GM18505 (cell line): Measurements from ENCODE around the gene LENG9.

Source experiments
- ATAC-seq: cut with Tn5 transposase; IDR thresholded peaks from one replicate; pipeline ENCODE4 v1.9.1; 2021; ENCODE audit not compliant: unreplicated experiment
- POLR2A ChIP-seq: IDR thresholded peaks from 4 replicates; pipeline ENCODE4 v1.6.1; 2011; ENCODE audit warnings: borderline replicate concordance; ENCODE audit not compliant: insufficient read depth, insufficient read length; ENCODE audit errors: extremely low read depth

Gene LENG9

GRCh38 chr19:54429545-54430227 is 33.9 kb downstream of the LENG9 start:
- no peak for TF ChIP-seq POLR2A
- ATAC-seq = no peak

- ATAC-seq = no peak
Measured at GRCh38 chr19:54429176-54429495, 34.4 kb downstream of the LENG9 start.

GRCh38 chr19:54428323-54429175 is 35.0 kb downstream of the LENG9 start:
- no peak for TF ChIP-seq POLR2A

More at GRCh38 chr19:54429176-54429495, 34.4 kb downstream of the LENG9 start:
- no peak for TF ChIP-seq POLR2A

GRCh38 chr19:54427586-54427985 is 36.0 kb downstream of the LENG9 start:
- TF ChIP-seq POLR2A = no peak
- no peak for ATAC-seq

More at GRCh38 chr19:54428323-54429175, 35.0 kb downstream of the LENG9 start:
- no peak for ATAC-seq

GRCh38 chr19:54426291-54426931 is 37.2 kb downstream of the LENG9 start:
- no peak for ATAC-seq
- TF ChIP-seq POLR2A = no peak

- no peak for ATAC-seq
- no peak for TF ChIP-seq POLR2A
Measured at GRCh38 chr19:54425382-54425723, 38.2 kb downstream of the LENG9 start.

GRCh38 chr19:54424660-54425381 is 38.8 kb downstream of the LENG9 start:
- no peak for TF ChIP-seq POLR2A
- no peak for ATAC-seq

- TF ChIP-seq POLR2A = no peak
Measured at GRCh38 chr19:54424201-54424600, 39.4 kb downstream of the LENG9 start.

GRCh38 chr19:54422136-54422535 is 41.4 kb downstream of the LENG9 start:
- no peak for ATAC-seq

More at GRCh38 chr19:54424201-54424600, 39.4 kb downstream of the LENG9 start:
- ATAC-seq = no peak

GRCh38 chr19:54421521-54421920 is 42.1 kb downstream of the LENG9 start:
- no peak for ATAC-seq
- TF ChIP-seq POLR2A = no peak

More at GRCh38 chr19:54422136-54422535, 41.4 kb downstream of the LENG9 start:
- no peak for TF ChIP-seq POLR2A

- TF ChIP-seq POLR2A = no peak
- ATAC-seq = no peak
Measured at GRCh38 chr19:54421169-54421516, 42.4 kb downstream of the LENG9 start.

- ATAC-seq = no peak
Measured at GRCh38 chr19:54420383-54421168, 43.0 kb downstream of the LENG9 start.

More at GRCh38 chr19:54420383-54421168, 43.0 kb downstream of the LENG9 start:
- no peak for TF ChIP-seq POLR2A
